Fibroblast of the conjunctiva (primary cell): ENCODE data around the gene DUSP2.

Source experiments
- DNase-seq: peaks from one replicate; pipeline ENCODE4 v3.0.0-alpha.2; 2010; ENCODE audit warnings: low read depth

Gene DUSP2

GRCh38 chr2:96099861-96100798, 45.1 kb downstream of the DUSP2 start:
- DNase-seq, result no peak

GRCh38 chr2:96098900-96099590, 46.2 kb downstream of the DUSP2 start:
- DNase-seq, result no peak

GRCh38 chr2:96097951-96098823, 47.1 kb downstream of the DUSP2 start:
- no peak for DNase-seq

- no peak for DNase-seq
Observed at GRCh38 chr2:96097441-96097840, 47.8 kb downstream of the DUSP2 start.

GRCh38 chr2:96095116-96095636, 50.1 kb downstream of the DUSP2 start:
- no peak for DNase-seq

GRCh38 chr2:96093528-96093927, 51.7 kb downstream of the DUSP2 start:
- DNase-seq, result no peak
